NK-92 treated with Interleukin-12 subunit alpha and Interleukin-12 subunit beta, amount 100 ng/mL, for 24 hours (cell line): ENCODE data around the gene CFAP46.
"Not testable (repeated sequence)": the region's sequence is repeated elsewhere in the genome, so short reads cannot be mapped to it uniquely, and the experiment has no call there.

ENCODE experiments used
- DNase-seq: peaks from one replicate; lab custom pipeline; 2025; lab: John Stamatoyannopoulos, UW

CFAP46 gene

DNA sequence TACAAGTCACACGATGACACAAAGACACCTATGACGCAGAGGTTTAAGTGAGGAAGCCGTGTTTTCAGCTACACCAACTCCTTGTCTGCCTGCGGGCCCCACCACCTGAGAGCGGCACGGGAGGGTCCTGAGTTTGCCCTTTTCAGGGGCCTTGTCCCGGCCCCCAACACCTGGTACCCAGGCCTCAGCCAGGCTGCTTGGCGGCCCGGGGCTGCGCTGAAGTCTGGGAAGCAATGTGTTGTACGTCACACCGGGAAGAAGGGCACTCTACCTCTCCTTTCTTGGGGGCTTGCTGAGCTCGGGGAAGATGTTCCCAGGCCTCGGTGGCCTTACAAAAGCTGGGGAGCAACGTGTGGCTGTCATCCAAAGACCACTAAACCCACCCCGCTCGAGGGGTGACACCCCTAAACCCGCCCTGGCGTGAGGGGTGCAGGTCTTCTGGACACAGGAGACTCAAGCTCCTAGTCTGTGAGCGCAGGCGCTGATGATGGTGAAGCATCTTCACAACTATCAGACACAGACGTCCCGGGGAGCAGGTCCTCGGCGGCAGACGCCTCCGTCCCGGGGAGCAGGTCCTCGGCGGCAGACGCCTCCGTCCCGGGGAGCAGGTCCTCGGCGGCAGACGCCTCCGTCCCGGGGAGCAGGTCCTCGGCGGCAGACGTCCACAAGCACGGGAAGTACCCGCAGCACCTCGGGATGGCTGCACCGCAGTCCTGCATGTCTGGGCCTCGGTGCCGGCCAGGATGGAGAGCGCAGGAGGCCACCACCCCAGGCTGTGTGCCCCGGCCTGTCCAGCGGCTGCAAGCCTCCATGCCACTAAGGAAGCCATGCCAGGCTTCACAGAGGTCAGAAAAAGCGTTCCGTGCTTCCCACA is 15.4 kb downstream of the CFAP46 start:
- no peak for DNase-seq

GRCh38 chr10:132926070-132926469 is 16.3 kb downstream of the CFAP46 start:
- DNase-seq: no peak

DNA sequence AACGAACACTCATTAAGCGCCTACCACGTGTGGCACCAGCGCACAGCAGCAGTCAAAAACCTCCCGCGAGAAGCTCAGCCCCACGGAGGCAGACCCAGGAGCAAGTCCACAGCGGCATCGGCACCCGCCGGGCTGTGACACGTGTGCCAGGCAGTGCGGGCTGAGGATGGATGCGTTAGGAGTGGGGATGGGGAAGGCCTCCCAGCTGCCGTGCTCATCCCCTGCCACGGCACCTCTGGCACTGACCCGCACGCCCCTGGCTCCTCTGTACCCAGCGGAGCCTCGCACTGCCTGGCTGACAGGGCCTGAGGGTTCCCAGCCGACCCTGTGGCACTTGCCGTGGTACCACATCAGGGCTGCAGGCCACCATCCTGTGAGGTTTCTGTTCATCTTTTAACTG is 16.8 kb downstream of the CFAP46 start:
- no peak for DNase-seq

DNA sequence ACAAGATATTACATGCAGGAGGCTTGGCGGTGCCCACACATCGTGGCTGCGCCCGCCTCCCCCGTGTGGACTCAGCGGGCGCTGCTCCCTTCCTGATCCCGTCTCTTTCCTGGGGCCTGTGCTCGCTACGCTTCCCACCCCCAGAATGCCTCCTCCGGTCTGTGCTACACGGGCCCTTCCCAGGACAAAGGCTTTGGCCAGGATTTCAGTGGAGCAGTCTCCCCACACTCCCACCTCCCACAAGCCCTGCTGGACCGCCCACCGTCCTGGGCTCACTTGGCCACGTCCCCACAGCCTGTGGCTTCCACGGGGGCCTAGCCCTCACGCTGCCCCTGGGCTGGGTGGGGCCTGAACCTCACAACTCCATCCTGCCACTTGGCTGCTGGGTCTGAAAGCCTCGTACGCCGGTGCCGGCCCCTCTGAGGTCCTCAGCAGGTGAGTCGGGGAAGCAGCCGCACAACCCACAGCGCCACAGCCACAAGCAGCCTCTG is 17.3 kb downstream of the CFAP46 start:
- DNase-seq: no peak

GRCh38 chr10:132924046-132924952 is 18.1 kb downstream of the CFAP46 start:
- DNase-seq: no peak

DNA sequence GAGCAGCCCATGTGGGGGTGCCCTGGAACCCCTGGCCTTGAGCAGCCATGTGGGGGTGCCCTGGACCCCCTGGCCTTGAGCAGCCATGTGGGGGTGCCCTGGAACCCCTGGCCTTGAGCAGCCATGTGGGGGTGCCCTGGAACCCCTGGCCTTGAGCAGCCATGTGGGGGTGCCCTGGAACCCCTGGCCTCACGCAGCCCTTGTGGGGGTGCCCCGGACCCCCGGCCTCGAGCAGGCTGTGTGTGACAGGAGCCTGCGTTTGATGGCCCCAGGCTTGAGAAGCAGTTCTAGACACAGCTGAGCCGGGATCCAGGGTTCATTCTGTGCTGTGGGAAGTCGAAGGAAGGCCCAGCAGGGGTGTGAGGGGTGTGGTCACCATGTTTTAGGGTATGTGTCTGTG is 19.0 kb downstream of the CFAP46 start:
- DNase-seq: not testable (repeated sequence)

GRCh38 chr10:132922872-132923271 is 19.5 kb downstream of the CFAP46 start:
- no peak for DNase-seq

GRCh38 chr10:132921818-132922807 is 20.3 kb downstream of the CFAP46 start:
- no peak for DNase-seq

- no peak for DNase-seq
Measured at GRCh38 chr10:132921086-132921485, 21.3 kb downstream of the CFAP46 start.

DNA sequence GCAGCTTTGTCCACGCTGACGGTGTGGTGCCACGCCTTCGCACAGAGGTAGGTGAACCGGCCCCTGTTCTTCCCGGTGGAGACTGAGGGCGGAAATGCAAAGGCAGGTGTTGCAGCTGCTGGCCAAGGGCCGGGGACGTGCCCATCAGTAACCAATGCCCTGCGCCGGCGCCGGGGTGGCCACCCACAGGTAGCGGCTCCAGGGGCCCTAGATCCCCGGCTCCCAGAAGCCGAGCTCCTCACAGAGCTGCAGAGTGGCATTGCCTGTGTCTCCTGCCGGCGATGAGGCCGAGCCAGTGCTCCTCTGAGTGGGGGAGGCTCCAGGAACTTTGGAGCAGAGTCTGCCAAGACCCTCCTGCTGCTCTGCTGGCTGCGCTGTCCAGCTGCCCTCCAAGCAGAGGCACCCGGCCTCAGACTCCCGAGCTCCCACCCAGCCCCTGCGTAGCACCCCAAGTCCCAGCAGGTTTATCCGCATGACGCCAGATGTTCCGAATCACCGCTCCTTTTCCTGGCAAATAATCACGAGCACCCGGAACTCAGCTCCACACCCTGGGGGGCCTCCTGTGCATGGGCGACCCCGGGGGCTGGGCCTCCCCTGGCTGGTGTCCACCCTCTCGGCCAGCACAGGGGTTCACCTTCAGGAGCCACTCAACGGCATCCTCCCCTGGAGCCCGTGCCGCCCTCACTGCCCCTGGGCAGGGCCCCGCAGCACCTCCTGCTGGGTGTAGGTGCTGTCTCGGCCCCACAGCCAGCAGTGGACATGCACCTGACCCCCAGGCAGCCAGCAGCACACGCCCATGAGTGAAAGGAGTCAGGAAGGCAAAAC is 22.1 kb downstream of the CFAP46 start:
- no peak for DNase-seq

GRCh38 chr10:132919374-132920100 is 22.8 kb downstream of the CFAP46 start:
- DNase-seq: no peak

DNA sequence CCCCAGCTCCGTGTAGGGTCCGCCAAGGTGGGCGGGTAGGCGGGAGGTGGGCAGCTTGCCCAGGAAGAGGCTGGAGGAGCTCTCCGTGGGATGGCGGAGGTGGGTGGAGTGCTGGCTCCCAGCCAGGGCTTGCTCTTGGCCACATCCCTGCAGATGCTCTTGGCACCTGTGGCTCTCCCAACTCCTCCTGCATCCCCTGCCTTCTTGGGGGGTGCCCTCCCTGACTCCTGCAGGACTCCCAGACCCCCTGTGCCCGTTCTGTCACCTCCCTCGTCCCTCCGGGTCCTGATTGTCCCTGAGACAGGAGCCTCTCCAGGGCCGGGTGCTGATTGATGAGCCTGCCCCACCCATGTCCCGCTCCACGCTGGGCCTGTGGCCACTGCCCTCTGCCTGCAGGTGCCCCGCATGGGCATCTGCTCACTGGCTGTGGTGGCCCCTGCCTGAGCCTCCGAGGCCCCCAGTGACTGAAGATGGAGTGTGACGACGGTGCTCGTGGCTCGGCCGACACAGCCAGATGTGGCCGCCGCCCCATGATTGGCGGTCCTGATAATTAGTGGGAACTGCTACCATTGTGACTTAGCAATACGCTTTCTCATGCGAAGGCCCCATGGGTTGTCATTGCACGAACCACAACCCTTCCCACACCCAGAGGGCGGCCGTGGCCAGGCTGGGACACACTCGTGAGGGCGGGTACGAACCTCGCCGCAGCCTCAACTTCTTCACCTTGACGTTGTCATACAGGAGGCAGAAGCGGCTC is 23.6 kb downstream of the CFAP46 start:
- no peak for DNase-seq

- DNase-seq: no peak
Measured at GRCh38 chr10:132918264-132918616, 24.1 kb downstream of the CFAP46 start.

- DNase-seq: no peak
Measured at GRCh38 chr10:132916956-132917666, 25.3 kb downstream of the CFAP46 start.

- no peak for DNase-seq
Measured at GRCh38 chr10:132916421-132916841, 25.9 kb downstream of the CFAP46 start.

GRCh38 chr10:132915411-132915810 is 27.0 kb downstream of the CFAP46 start:
- DNase-seq: no peak

DNA sequence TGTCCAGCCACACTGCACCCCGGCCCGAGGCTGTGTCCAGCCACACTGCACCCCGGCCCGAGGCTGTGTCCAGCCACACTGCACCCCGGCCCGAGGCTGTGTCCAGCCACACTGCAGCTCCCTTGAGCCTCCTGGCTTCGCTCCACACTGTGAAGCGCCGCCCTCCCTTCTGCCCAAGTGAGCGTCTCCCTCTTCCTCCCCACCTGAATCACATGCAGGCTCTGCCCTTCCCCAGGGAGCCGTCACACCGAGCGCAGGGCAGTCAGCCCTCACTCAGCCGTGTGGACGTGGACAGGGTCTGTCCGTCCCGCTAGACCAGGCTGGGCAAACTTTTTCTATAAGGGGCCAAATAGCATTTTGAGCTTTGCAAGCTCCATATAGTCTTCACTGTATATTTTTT is 27.6 kb downstream of the CFAP46 start:
- no peak for DNase-seq

GRCh38 chr10:132913559-132914115 is 28.7 kb downstream of the CFAP46 start:
- DNase-seq: no peak
